H1 (cell line): ENCODE results near the gene USP12.
A peak's percentile ranks its signal among the peaks of the same experiment; 100 is the strongest.

Source experiments
- BRCA1 ChIP-seq: IDR thresholded peaks from 2 replicates; pipeline ENCODE4 v1.6.1; 2012; ENCODE audit warnings: low read depth, low read length, improper control_type of control experiment
- CEBPB ChIP-seq: IDR thresholded peaks from 2 replicates; pipeline ENCODE4 v1.6.1; 2012; ENCODE audit warnings: low read depth, low read length
- HDAC6 ChIP-seq: IDR thresholded peaks from one replicate; pipeline ENCODE4 v1.7.1; 2012; ENCODE audit warnings: low read depth, mild to moderate bottlenecking, inconsistent platforms, low read length, moderate library complexity
- KDM1A ChIP-seq: fragments of 200-600, 300-600 bp; sonication (generic); IDR thresholded peaks from 2 replicates; pipeline ENCODE4 v1.7.1; 2016; ENCODE audit warnings: mild to moderate bottlenecking, low read length, borderline replicate concordance
- PHF8 ChIP-seq: fragments of 200-600 bp; sonication (generic); conservative IDR thresholded peaks from 2 replicates; pipeline ENCODE4 v1.7.1; 2012; ENCODE audit warnings: low read depth, mild to moderate bottlenecking, inconsistent platforms, low read length, moderate library complexity
- POLR2A ChIP-seq, 2 experiments: IDR thresholded peaks; 1 replicate in 1 of 2; 2 replicates in 1 of 2; pipeline ENCODE4 v1.6.1; 2011; ENCODE audit warnings: low read depth in 2 of 2, low read length in 2 of 2, mild to moderate bottlenecking in 2 of 2; ENCODE audit errors: control extremely low read depth in 1 of 2
- POLR2AphosphoS5 ChIP-seq: IDR thresholded peaks from 2 replicates; pipeline ENCODE4 v1.6.1; 2011; ENCODE audit warnings: low read depth, low read length
- TAF7 ChIP-seq: optimal IDR thresholded peaks from 2 replicates; pipeline ENCODE3; 2011; ENCODE audit warnings: low read depth, mild to moderate bottlenecking, inconsistent platforms, low read length, moderate library complexity, borderline replicate concordance
- YY1 ChIP-seq: IDR thresholded peaks from 2 replicates; pipeline ENCODE4 v1.6.1; 2011; ENCODE audit warnings: low read depth, mild to moderate bottlenecking, low read length
- ZNF274 ChIP-seq: IDR thresholded peaks from 2 replicates; pipeline ENCODE4 v1.7.0; 2012; ENCODE audit warnings: low read length, borderline replicate concordance; ENCODE audit errors: extremely low read depth
- TF ChIP-seq, protein P1 (sequence below), 3 experiments: IDR thresholded peaks; 1 replicate in 2 of 3; 2 replicates in 1 of 3; pipeline versions ENCODE4 v1.5.1 to v1.6.1; 2011; ENCODE audit warnings: low read length in 3 of 3, mild to moderate bottlenecking in 3 of 3, inconsistent platforms in 2 of 3, low read depth in 1 of 3, moderate library complexity in 1 of 3; ENCODE audit not compliant: insufficient read depth in 1 of 3; ENCODE audit errors: control extremely low read depth in 1 of 3
- TF ChIP-seq, protein P2 (sequence below): IDR thresholded peaks from 2 replicates; pipeline ENCODE4 v1.6.1; 2011; ENCODE audit warnings: low read length, improper control_type of control experiment

DNA sequence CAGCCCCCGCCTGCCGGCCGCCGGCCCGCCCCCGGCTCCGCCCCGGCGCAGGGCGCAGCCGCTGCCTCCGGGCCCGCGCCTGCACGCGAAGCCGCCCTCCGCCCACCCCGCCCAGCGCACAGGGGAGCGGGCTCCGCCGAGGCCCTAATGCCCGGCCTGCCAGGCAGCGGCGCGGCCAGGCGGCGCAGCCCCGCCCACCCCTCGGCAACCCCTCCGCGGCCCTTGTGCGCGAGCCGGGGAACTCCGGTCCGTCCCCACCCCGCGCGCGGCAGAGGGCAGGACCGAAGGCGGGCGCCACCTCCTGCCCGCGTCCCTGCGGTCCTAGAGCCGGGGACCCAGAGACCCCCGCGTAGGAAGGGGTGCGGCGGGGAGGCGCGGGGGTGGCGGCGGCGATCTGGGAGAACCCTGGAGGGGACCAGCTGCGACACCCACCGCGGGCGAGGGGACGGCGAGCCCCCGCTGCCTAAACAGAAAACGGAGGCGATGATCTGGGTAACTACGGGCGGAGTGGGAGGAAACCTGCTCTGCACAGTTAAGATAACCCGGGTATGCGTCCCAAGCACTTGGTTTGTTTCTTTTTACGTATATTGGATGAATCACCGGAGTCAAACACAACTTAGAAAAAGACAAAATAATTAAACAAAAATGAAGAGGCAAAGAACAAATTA lies 350 bp upstream of the USP12 start:
- TF ChIP-seq POLR2AphosphoS5 (no peak), TAF7 (no peak), KDM1A (no peak), CEBPB (no peak), HDAC6 (no peak), PHF8 (no peak; the same call in 1 of the 2 replicates), YY1 (no peak), ZNF274 (no peak), POLR2A (IDR thresholded peaks at IDR 0.05; ENCODE audit: control extremely low read depth in 1 of 2, low read depth in 2 of 2, low read length in 2 of 2) (peak in 1 of 2 experiments; percentile 8; a peak in 1 of 3 replicates), BRCA1 (no peak)
- TF ChIP-seq, protein P1, sequence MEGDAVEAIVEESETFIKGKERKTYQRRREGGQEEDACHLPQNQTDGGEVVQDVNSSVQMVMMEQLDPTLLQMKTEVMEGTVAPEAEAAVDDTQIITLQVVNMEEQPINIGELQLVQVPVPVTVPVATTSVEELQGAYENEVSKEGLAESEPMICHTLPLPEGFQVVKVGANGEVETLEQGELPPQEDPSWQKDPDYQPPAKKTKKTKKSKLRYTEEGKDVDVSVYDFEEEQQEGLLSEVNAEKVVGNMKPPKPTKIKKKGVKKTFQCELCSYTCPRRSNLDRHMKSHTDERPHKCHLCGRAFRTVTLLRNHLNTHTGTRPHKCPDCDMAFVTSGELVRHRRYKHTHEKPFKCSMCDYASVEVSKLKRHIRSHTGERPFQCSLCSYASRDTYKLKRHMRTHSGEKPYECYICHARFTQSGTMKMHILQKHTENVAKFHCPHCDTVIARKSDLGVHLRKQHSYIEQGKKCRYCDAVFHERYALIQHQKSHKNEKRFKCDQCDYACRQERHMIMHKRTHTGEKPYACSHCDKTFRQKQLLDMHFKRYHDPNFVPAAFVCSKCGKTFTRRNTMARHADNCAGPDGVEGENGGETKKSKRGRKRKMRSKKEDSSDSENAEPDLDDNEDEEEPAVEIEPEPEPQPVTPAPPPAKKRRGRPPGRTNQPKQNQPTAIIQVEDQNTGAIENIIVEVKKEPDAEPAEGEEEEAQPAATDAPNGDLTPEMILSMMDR (IDR thresholded peaks at IDR 0.05; ENCODE audit: control extremely low read depth in 1 of 3, insufficient read depth in 1 of 3, low read depth in 1 of 3, low read length in 3 of 3), result no peak
- TF ChIP-seq, protein P2, sequence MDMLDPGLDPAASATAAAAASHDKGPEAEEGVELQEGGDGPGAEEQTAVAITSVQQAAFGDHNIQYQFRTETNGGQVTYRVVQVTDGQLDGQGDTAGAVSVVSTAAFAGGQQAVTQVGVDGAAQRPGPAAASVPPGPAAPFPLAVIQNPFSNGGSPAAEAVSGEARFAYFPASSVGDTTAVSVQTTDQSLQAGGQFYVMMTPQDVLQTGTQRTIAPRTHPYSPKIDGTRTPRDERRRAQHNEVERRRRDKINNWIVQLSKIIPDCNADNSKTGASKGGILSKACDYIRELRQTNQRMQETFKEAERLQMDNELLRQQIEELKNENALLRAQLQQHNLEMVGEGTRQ, result no peak
